Measurements from ENCODE around the gene RUNX1. TPM values are rescaled to one million over a fixed set of nuclear protein-coding genes. Genes with fewer than 3 reads are reported as not detected.

The RUNX1 gene
- total RNA-seq, 1 donor from 2014 or later = 62.1 TPM

GRCh38 chr21:34934350-34934749 is 114.8 kb downstream of the RUNX1 start:
- Histone ChIP-seq H3K4me1 (peaks cover 5% of the 10 kb centered on the region), H3K9me3 (no peaks in the 10 kb centered on the region), H3K27ac (no peak overlapping the region), H3K27me3 (no peaks in the 10 kb centered on the region), H3K4me3 (no peak overlapping the region), H3K36me3 (no peaks in the 10 kb centered on the region)
- intact Hi-C loops (cut with DNase I) = no loop called here
- TF ChIP-seq POLR2A (IDR thresholded peaks at IDR 0.05) (no peak), POLR2AphosphoS5 (IDR thresholded peaks at IDR 0.05; ENCODE audit: insufficient read depth in 1 of 2, low read depth in 1 of 2) (no peak), CTCF (IDR thresholded peaks at IDR 0.05) (no peak)
- no peak for DNase-seq (ENCODE audit: extremely low spot score in 2 of 2)

DNA sequence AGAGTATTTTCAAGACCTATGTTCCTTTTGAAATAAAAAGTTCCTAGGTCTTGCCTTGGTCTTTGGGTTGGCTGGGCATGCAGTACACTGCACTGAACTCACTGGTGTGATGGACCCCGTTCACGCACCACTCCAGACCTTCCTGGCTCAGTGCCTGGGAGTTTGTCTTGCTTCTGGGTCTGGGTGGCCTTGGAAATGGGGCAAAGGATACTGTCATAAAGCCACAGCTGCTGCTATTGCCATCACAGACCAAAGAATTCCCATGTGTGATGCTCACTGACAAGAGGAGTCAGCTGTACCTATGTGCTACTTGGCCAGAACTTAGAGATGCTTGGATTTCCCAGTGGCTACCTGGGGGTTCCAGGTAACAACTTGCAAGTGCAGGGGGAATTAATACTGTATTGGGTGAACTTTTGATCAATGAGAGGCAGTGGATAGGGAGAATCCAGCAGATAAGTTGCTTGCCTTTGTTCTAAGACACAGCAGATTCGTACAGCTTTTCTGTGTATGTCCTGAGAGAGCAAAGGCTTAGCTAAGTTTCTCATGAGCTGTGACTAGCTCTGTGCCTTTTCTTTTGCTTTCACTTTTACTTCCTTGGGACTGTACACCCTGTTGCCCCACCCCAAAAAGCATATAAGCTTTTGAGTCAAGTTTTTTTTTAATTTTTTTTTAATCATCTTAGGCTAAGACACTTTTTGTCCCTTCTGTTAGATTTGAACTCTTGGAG is 115.3 kb downstream of the RUNX1 start:
- Histone ChIP-seq H3K36me3 (no peaks in the 10 kb centered on the region), H3K9me3 (no peaks in the 10 kb centered on the region), H3K4me1 (peaks cover 5% of the 10 kb centered on the region), H3K4me3 (no peak overlapping the region), H3K27me3 (no peaks in the 10 kb centered on the region), H3K27ac (no peak overlapping the region)
- DNase-seq (ENCODE audit: extremely low spot score in 2 of 2) = no peak
- intact Hi-C loops (cut with DNase I) = no loop called here
- TF ChIP-seq CTCF (IDR thresholded peaks at IDR 0.05) = no peak

DNA sequence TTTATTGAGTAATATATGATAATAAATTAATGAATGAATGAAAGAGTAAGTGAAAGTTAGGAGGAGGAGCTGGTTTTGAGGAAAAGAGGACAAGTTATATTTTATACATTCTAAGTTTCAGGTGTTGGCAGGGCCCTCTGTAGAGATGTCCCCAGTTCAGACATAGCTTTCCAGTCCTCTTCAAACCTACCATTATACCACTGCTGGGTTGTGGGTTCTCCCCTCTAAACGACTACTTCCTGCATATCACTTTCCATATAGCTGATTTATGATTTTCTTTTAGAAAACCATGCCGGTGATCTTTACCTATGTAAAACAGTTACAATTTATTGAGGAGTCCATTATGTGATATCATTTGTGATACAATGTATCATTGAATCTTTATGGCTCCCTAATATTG is 116.9 kb downstream of the RUNX1 start:
- intact Hi-C loops (cut with DNase I) = no loop called here
- Histone ChIP-seq H3K36me3 (no peaks in the 10 kb centered on the region), H3K4me1 (no peaks in the 10 kb centered on the region), H3K27me3 (no peaks in the 10 kb centered on the region), H3K4me3 (no peak overlapping the region), H3K27ac (no peak overlapping the region), H3K9me3 (no peaks in the 10 kb centered on the region)
- DNase-seq (ENCODE audit: extremely low spot score in 2 of 2) = no peak
- TF ChIP-seq POLR2AphosphoS5 (IDR thresholded peaks at IDR 0.05; ENCODE audit: insufficient read depth in 1 of 2, low read depth in 1 of 2) (no peak), CTCF (IDR thresholded peaks at IDR 0.05) (no peak), POLR2A (IDR thresholded peaks at IDR 0.05) (no peak)

- Histone ChIP-seq H3K9me3 (no peaks in the 10 kb centered on the region), H3K27ac (no peak overlapping the region), H3K4me1 (no peaks in the 10 kb centered on the region), H3K27me3 (no peaks in the 10 kb centered on the region), H3K36me3 (no peaks in the 10 kb centered on the region), H3K4me3 (no peak overlapping the region)
- TF ChIP-seq CTCF (IDR thresholded peaks at IDR 0.05) (no peak), POLR2AphosphoS5 (IDR thresholded peaks at IDR 0.05; ENCODE audit: insufficient read depth in 1 of 2, low read depth in 1 of 2) (no peak), POLR2A (IDR thresholded peaks at IDR 0.05) (no peak)
- intact Hi-C loops (cut with DNase I) = no loop called here
- DNase-seq (ENCODE audit: extremely low spot score in 2 of 2) = no peak
These were observed 118.1 kb downstream of the RUNX1 start for GRCh38 chr21:34930971-34931370.

DNA sequence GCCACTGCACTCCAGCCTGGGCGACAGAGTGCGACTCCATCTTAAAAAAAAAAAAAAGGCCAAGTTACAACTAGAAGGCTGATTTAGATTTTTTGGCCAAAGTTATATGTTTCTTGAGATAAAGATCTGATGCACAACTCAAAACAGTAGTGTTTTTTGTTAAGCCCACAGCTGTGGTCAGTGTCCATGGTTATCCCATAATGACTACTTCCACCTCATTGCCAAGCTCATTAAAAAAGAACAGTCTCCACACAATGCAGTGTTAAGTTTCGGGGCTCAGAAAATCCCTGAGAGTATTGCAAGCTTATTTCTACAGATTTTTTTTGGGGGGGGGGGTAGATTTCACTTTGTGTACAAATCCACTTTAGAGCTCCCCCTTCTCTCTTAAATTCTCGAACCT is 120.5 kb downstream of the RUNX1 start:
- H3K9me3 ChIP-seq = no peaks in the 10 kb centered on the region
- no peaks in the 10 kb centered on the region for H3K4me1 ChIP-seq
- H3K4me3 ChIP-seq = no peak overlapping the region
- TF ChIP-seq POLR2A (IDR thresholded peaks at IDR 0.05) (no peak), CTCF (IDR thresholded peaks at IDR 0.05) (no peak), POLR2AphosphoS5 (IDR thresholded peaks at IDR 0.05; ENCODE audit: insufficient read depth in 1 of 2, low read depth in 1 of 2) (no peak)
- H3K27ac ChIP-seq = no peak overlapping the region
- no peaks in the 10 kb centered on the region for H3K27me3 ChIP-seq
- no peaks in the 10 kb centered on the region for H3K36me3 ChIP-seq
- intact Hi-C loops (cut with DNase I) = no loop called here
- DNase-seq (ENCODE audit: extremely low spot score in 2 of 2) = no peak

Measured in vagina (tissue), 2 donors.